Measurements from ENCODE around the gene DRP2. TPM values are rescaled to one million over a fixed set of nuclear protein-coding genes. Genes with fewer than 3 reads are reported as not detected.

The DRP2 gene
- total RNA-seq, 1 donor from 2014 or later, result 4.4 TPM

DNA sequence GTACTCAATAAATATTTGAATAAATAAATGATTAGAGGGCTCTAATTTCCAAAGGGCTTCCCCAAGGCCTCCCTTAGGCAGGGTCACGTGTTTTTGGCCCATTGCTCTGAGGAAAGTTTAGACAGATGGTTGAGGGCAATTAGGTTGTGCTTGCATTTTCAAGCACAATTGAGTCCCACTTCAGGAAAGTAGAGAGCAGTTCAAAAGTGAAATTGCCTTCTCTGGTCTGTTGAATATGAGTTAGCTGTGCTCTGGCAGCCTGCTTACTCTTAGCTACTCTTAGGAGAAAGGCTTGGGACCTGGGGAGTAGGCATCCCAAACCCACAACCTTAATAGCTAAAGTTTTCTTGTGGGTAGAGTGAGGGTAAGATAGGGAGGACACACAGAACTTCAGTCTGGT, 9.0 kb upstream of the DRP2 start:
- no peak for DNase-seq (ENCODE audit: low spot score in 2 of 2, unreplicated experiment in 2 of 2)
- H3K4me3 Mint-ChIP-seq, result no peak overlapping the region
- H3K9me3 Mint-ChIP-seq, result peaks cover 20% of the 10 kb centered on the region
- no peaks in the 10 kb centered on the region for H3K36me3 Mint-ChIP-seq
- H3K27me3 Mint-ChIP-seq (ENCODE audit: low read depth), result no peaks in the 10 kb centered on the region
- peaks cover 14% of the 10 kb centered on the region for H3K4me1 Mint-ChIP-seq
- TF ChIP-seq, protein P1, sequence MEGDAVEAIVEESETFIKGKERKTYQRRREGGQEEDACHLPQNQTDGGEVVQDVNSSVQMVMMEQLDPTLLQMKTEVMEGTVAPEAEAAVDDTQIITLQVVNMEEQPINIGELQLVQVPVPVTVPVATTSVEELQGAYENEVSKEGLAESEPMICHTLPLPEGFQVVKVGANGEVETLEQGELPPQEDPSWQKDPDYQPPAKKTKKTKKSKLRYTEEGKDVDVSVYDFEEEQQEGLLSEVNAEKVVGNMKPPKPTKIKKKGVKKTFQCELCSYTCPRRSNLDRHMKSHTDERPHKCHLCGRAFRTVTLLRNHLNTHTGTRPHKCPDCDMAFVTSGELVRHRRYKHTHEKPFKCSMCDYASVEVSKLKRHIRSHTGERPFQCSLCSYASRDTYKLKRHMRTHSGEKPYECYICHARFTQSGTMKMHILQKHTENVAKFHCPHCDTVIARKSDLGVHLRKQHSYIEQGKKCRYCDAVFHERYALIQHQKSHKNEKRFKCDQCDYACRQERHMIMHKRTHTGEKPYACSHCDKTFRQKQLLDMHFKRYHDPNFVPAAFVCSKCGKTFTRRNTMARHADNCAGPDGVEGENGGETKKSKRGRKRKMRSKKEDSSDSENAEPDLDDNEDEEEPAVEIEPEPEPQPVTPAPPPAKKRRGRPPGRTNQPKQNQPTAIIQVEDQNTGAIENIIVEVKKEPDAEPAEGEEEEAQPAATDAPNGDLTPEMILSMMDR (IDR thresholded peaks at IDR 0.05; ENCODE audit: unreplicated experiment), result no peak
- H3K27ac Mint-ChIP-seq, result no peak overlapping the region

DNA sequence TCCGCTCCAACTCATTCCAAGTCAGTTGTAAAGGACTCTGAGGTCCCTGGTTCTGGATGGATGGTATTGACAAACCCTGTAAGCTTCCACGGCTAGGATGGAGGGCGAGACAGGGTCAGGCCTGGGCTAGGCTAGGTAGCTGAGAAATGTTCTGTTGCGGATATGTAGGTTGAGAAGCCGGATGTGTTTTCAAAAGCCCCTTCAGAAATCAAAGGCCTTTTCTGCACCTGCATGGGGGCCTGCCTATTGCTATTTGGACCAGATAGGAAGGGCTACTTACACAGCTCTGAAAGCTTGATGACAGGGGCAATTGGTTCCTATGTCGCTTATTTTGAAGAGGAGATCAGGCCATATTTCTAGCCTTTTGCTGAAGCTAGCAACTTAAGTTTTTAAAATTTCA, 1.9 kb upstream of the DRP2 start:
- Mint-ChIP-seq H3K4me1 (peaks cover 4% of the 10 kb centered on the region), H3K27ac (no peak overlapping the region), H3K27me3 (ENCODE audit: low read depth) (no peaks in the 10 kb centered on the region), H3K4me3 (no peak overlapping the region), H3K9me3 (peaks cover 7% of the 10 kb centered on the region), H3K36me3 (no peaks in the 10 kb centered on the region)
- no peak for DNase-seq (ENCODE audit: low spot score in 2 of 2, unreplicated experiment in 2 of 2)
- TF ChIP-seq, protein P1 (IDR thresholded peaks at IDR 0.05; ENCODE audit: unreplicated experiment), result no peak

GRCh38 chrX:101219864-101220346, 319 bp downstream of the DRP2 start:
- DNase-seq (ENCODE audit: low spot score in 2 of 2, unreplicated experiment in 2 of 2), result no peak
- H3K27me3 Mint-ChIP-seq (ENCODE audit: low read depth), result no peaks in the 10 kb centered on the region
- TF ChIP-seq, protein P1 (IDR thresholded peaks at IDR 0.05; ENCODE audit: unreplicated experiment), result no peak

DNA sequence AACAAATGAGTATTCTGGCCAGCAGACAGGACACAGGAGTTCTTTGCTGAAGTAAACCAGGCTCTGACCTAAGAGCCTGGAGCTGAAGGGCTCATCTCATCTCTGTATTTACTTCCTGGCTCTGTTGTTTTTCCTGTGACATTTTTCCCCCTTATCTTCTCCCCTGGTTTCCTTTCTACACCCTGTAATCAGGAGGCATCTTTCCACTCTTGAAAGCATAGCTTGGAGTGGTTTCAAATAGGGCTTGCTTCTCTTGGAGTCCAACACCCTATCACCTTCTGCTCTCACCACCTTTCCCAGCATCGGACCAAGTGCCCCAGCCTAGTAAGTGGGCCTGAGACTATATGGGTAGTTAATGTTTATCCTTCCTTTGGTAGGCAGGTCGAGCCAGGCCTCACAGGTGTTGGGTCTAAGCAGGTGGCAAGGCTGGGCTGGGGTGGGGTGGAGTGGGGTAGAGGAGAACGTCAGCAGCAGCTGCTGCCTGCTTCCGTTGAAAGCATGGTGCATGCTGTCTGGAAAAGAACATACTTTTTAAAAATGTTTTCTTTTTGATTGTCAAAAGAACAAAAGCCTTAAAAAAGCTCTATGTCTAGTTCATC, 1.2 kb downstream of the DRP2 start:
- Mint-ChIP-seq H3K27ac (peak overlapping the region; percentile 35), H3K36me3 (no peaks in the 10 kb centered on the region), H3K4me3 (no peak overlapping the region), H3K9me3 (peaks cover 3% of the 10 kb centered on the region), H3K4me1 (peaks cover 4% of the 10 kb centered on the region), H3K27me3 (ENCODE audit: low read depth) (no peaks in the 10 kb centered on the region)
- TF ChIP-seq, protein P1 (IDR thresholded peaks at IDR 0.05; ENCODE audit: unreplicated experiment), result no peak
- DNase-seq (ENCODE audit: low spot score in 2 of 2, unreplicated experiment in 2 of 2), result no peak

More at GRCh38 chrX:101219864-101220346, 319 bp downstream of the DRP2 start:
- peak overlapping the region; percentile 46 for H3K4me3 Mint-ChIP-seq
- H3K9me3 Mint-ChIP-seq, result peaks cover 3% of the 10 kb centered on the region
- no peaks in the 10 kb centered on the region for H3K36me3 Mint-ChIP-seq
- H3K4me1 Mint-ChIP-seq, result peaks cover 4% of the 10 kb centered on the region
- H3K27ac Mint-ChIP-seq, result peak overlapping the region; percentile 62

GRCh38 chrX:101223226-101223625, 3.6 kb downstream of the DRP2 start:
- Mint-ChIP-seq H3K4me1 (peaks cover 4% of the 10 kb centered on the region), H3K27me3 (ENCODE audit: low read depth) (no peaks in the 10 kb centered on the region), H3K27ac (no peak overlapping the region), H3K4me3 (no peak overlapping the region), H3K9me3 (peaks cover 11% of the 10 kb centered on the region), H3K36me3 (no peaks in the 10 kb centered on the region)
- DNase-seq (ENCODE audit: low spot score in 2 of 2, unreplicated experiment in 2 of 2), result no peak
- TF ChIP-seq, protein P1 (IDR thresholded peaks at IDR 0.05; ENCODE audit: unreplicated experiment), result no peak
